A673 (cell line): ENCODE data around the gene GAMT. TPM values are rescaled to one million over a fixed set of nuclear protein-coding genes. Genes with fewer than 3 reads are reported as not detected.

Experiments used
- BruUV-seq: library from RNA; stranded (reverse); fragments of 400-500 nt; replicated peaks from 2 replicates; lab custom pipeline; 2021; lab: Mats Ljungman, UMichigan
- CTCF ChIA-PET: fragments of 300-600 bp; sonication (Branson Sonifier 250); formaldehyde crosslinking; loops from one replicate; lab custom pipeline; 2022; ENCODE audit warnings: antibody characterized with exemption; lab: Charles Lee
- POLR2A ChIA-PET: fragments of 300-600 bp; sonication (Branson Sonifier 250); formaldehyde crosslinking; loops from one replicate; lab custom pipeline; 2022; ENCODE audit warnings: antibody characterized with exemption; ENCODE audit not compliant: low non-redundant PET; lab: Charles Lee
- DNase-seq: peaks from one replicate; pipeline ENCODE4 v3.0.0-alpha.2; 2015; ENCODE audit warnings: low spot score
- H3K27ac ChIP-seq: fragments of 200-600 bp; sonication (generic); 2 replicates; pipeline ENCODE4 v1.5.1; 2016; ENCODE audit warnings: mixed run types, low read depth, mild to moderate bottlenecking, mixed read lengths, antibody characterized with exemption, low read length; ENCODE audit not compliant: poor library complexity, severe bottlenecking
- H3K27me3 ChIP-seq: fragments of 200-600 bp; sonication (generic); replicated peaks from 2 replicates; pipeline ENCODE4 v1.6.1; 2017; ENCODE audit warnings: mixed run types, low read depth, mild to moderate bottlenecking, mixed read lengths, antibody characterized with exemption, low read length; ENCODE audit not compliant: insufficient read depth, poor library complexity
- H3K36me3 ChIP-seq: fragments of 200-600 bp; sonication (generic); 2 replicates; pipeline ENCODE4 v1.6.1; 2016; ENCODE audit warnings: mixed run types, mild to moderate bottlenecking, mixed read lengths, antibody characterized with exemption, low read length; ENCODE audit not compliant: insufficient read depth, poor library complexity, severe bottlenecking
- H3K4me1 ChIP-seq: fragments of 200-600 bp; sonication (generic); 2 replicates; pipeline ENCODE4 v1.6.1; 2017; ENCODE audit warnings: mixed run types, mild to moderate bottlenecking, mixed read lengths, antibody characterized with exemption, low read length; ENCODE audit not compliant: insufficient read depth, poor library complexity, severe bottlenecking
- H3K4me3 ChIP-seq: fragments of 200-600 bp; sonication (generic); 2 replicates; pipeline ENCODE4 v1.5.1; 2016; ENCODE audit warnings: low read depth, mixed run types, mild to moderate bottlenecking, mixed read lengths, low read length; ENCODE audit not compliant: poor library complexity, severe bottlenecking
- H3K9me3 ChIP-seq: fragments of 200-600 bp; sonication (generic); 2 replicates; pipeline ENCODE4 v1.6.1; 2016; ENCODE audit warnings: mixed run types, low read depth, mild to moderate bottlenecking, mixed read lengths, antibody characterized with exemption, low read length; ENCODE audit not compliant: poor library complexity, severe bottlenecking
- EZH2 ChIP-seq: fragments of 200-600 bp; sonication (generic); IDR thresholded peaks from 2 replicates; pipeline ENCODE4 v1.6.1; 2017; ENCODE audit warnings: borderline replicate concordance, low read depth, mild to moderate bottlenecking, mixed read lengths, antibody characterized with exemption, low read length; ENCODE audit not compliant: poor library complexity, severe bottlenecking
- intact Hi-C: fragments of 100-400 bp; cut with micrococcal nuclease; formaldehyde crosslinking; loops from one replicate; pipeline ENCODE4 v1.10.0; 2022; ENCODE audit not compliant: unreplicated experiment
- total RNA-seq: library from RNA; stranded (reverse); gene quantifications from 2 replicates; pipeline ENCODE4 v1.2.3, GENCODE V29; 2021
- TF ChIP-seq, protein P1 (sequence below): fragments of 300-800, 200-600 bp; sonication (generic); conservative IDR thresholded peaks from 2 replicates; pipeline ENCODE4 v1.5.1; 2017; ENCODE audit warnings: low read depth, mild to moderate bottlenecking, antibody characterized with exemption, low read length, moderate library complexity, mixed read lengths

GAMT gene
- total RNA-seq, 1 experiment from 2014 or later: 18.8 TPM

DNA sequence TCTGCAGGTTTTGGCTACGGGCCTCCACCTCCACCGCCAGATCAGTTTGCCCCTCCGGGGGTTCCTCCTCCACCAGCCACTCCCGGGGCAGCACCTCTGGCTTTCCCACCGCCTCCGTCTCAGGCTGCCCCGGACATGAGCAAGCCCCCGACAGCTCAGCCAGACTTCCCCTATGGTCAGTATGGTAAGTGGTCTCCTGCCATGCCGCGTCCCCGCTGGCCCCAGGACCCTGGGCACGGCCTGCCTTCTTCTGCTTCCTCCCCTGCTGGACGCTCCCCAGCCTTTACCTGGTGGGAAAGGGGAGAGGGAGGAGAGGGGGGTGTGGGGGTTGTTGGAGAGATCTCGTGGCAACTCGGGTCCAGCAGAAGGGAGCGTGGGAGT is 31.2 kb upstream of the GAMT start:
- H3K4me3 ChIP-seq: no peak overlapping the region
- no TSS peak for BruUV-seq
- ChIA-PET POLR2A (no interaction called here), CTCF (no interaction called here)
- no peak overlapping the region for H3K27ac ChIP-seq
- H3K4me1 ChIP-seq: no peaks in the 10 kb centered on the region
- intact Hi-C loops: no loop called here
- H3K27me3 ChIP-seq: no peaks in the 10 kb centered on the region
- no peaks in the 10 kb centered on the region for H3K9me3 ChIP-seq
- TF ChIP-seq, protein P1, sequence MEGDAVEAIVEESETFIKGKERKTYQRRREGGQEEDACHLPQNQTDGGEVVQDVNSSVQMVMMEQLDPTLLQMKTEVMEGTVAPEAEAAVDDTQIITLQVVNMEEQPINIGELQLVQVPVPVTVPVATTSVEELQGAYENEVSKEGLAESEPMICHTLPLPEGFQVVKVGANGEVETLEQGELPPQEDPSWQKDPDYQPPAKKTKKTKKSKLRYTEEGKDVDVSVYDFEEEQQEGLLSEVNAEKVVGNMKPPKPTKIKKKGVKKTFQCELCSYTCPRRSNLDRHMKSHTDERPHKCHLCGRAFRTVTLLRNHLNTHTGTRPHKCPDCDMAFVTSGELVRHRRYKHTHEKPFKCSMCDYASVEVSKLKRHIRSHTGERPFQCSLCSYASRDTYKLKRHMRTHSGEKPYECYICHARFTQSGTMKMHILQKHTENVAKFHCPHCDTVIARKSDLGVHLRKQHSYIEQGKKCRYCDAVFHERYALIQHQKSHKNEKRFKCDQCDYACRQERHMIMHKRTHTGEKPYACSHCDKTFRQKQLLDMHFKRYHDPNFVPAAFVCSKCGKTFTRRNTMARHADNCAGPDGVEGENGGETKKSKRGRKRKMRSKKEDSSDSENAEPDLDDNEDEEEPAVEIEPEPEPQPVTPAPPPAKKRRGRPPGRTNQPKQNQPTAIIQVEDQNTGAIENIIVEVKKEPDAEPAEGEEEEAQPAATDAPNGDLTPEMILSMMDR: no peak
- TF ChIP-seq EZH2: no peak
- no peak for DNase-seq
- peaks cover 69% of the 10 kb centered on the region for H3K36me3 ChIP-seq

DNA sequence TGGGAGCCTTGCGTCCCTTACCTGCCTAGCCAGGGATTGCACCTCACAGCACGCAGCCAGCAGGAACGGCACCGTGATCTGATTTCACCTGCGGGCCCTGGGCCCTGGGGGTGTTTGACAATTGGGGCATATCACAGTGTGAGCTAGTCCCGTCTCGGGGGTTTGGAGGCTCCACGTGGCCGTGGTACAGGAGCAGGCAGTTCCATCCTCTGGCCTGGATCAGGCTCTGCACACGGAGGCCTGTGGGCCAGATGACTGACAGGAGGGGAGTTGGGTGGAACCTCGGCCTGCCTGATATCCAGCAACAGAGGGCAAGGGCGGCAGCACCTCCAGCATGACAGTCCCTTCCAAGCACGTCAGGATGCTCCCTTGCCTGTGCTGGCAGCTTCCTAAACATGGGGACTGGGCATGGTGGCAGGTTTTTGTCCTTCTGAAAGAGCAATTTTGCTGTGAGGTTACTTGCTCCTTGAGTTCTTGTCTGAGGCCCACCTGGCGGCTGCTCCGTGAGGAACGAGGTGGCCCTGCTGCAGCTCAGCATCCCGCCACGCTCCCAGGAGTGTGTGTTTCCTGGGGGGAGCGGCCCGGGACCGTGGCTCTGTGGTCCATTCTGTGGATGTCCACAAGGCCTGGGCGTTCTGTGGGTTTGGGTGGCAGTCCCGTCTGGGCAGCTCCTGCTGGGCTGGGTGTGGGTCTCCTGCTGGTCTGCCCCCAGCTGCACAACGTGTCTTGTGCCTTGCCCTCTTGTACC is 30.6 kb upstream of the GAMT start:
- peaks cover 75% of the 10 kb centered on the region for H3K36me3 ChIP-seq
- H3K9me3 ChIP-seq: no peaks in the 10 kb centered on the region
- no TSS peak for BruUV-seq
- no peak overlapping the region for H3K27ac ChIP-seq
- intact Hi-C loops: no loop called here
- DNase-seq: no peak
- no peak for TF ChIP-seq EZH2
- TF ChIP-seq, protein P1: no peak
- H3K4me1 ChIP-seq: no peaks in the 10 kb centered on the region
- POLR2A ChIA-PET: no interaction called here
- H3K27me3 ChIP-seq: no peaks in the 10 kb centered on the region
- H3K4me3 ChIP-seq: no peak overlapping the region
- CTCF ChIA-PET: no interaction called here

DNA sequence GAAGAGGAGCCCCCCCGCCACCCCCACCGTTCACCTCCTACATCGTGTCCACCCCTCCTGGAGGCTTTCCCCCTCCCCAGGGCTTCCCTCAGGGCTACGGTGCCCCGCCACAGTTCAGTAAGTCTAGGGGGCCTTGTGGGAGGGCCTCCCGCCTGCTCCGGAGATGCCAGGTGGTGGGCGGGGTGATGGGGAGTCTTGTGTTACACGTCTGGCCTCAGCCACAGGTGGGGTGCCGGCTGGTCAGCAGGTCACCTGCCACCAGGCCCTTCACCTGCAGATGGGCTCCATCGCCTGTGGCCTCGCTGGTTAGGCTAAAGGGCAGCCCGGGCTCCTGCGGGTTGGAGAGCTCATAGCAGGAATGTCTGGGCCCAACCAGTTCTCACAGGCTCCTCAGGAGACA is 28.9 kb upstream of the GAMT start:
- intact Hi-C loops: no loop called here
- H3K4me3 ChIP-seq: no peak overlapping the region
- no peak overlapping the region for H3K27ac ChIP-seq
- no TSS peak for BruUV-seq
- CTCF ChIA-PET: no interaction called here
- DNase-seq: no peak
- H3K36me3 ChIP-seq: peaks cover 88% of the 10 kb centered on the region
- H3K9me3 ChIP-seq: no peaks in the 10 kb centered on the region
- POLR2A ChIA-PET: no interaction called here
- no peak for TF ChIP-seq EZH2
- H3K4me1 ChIP-seq: no peaks in the 10 kb centered on the region
- no peaks in the 10 kb centered on the region for H3K27me3 ChIP-seq

DNA sequence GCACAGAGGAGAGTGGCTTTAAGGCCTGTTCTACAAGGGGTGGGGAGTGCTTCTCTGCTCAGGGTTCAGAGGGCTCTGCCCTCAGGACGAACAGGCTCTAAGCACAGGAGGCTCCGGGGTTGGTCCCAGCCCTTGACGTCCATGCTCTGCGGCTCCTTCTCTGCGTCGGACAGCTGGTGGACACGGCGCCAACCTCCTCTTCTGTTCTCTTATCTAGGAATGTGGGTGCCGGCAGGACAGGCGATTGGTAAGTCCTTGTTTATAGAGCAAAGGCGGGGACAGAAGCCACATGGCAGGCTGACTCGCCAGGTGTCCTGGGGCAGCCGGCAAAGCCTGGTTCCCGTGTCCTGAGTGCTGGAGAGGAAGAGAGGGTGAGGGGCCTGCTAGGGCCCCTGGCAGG is 28.4 kb upstream of the GAMT start:
- DNase-seq: no peak
- POLR2A ChIA-PET: no interaction called here
- intact Hi-C loops: no loop called here
- CTCF ChIA-PET: no interaction called here
- Histone ChIP-seq H3K27me3 (no peaks in the 10 kb centered on the region), H3K36me3 (peaks cover 90% of the 10 kb centered on the region), H3K27ac (no peak overlapping the region), H3K4me1 (no peaks in the 10 kb centered on the region), H3K4me3 (no peak overlapping the region), H3K9me3 (no peaks in the 10 kb centered on the region)
- TF ChIP-seq, protein P1: no peak
- TF ChIP-seq EZH2: no peak
- BruUV-seq: no TSS peak
